Calu3 (cell line): ENCODE results near the gene CYP4F8. TPM values are rescaled to one million over a fixed set of nuclear protein-coding genes. Genes with fewer than 3 reads are reported as not detected.

Source experiments
- BruUV-seq: library from RNA; stranded (reverse); fragments of 400-500 nt; replicated peaks from 2 replicates; lab custom pipeline; 2021; lab: Mats Ljungman, UMichigan
- CTCF ChIA-PET: fragments of 300-600 bp; sonication (Branson Sonifier 250); formaldehyde crosslinking; loops from one replicate; lab custom pipeline; 2022; ENCODE audit warnings: antibody characterized with exemption; lab: Charles Lee
- DNase-seq: peaks from one replicate; pipeline ENCODE4 v3.0.0; 2022
- H3K27ac Mint-ChIP-seq: one replicate; pipeline ENCODE4 v1.8.0; 2022; ENCODE audit warnings: mixed read lengths; ENCODE audit not compliant: unreplicated experiment
- H3K27me3 Mint-ChIP-seq: one replicate; pipeline ENCODE4 v1.8.0; 2022; ENCODE audit warnings: mixed read lengths; ENCODE audit not compliant: unreplicated experiment
- H3K36me3 Mint-ChIP-seq: one replicate; pipeline ENCODE4 v1.8.0; 2022; ENCODE audit warnings: mild to moderate bottlenecking, moderate library complexity, mixed read lengths; ENCODE audit not compliant: insufficient read depth, unreplicated experiment
- H3K4me1 Mint-ChIP-seq: one replicate; pipeline ENCODE4 v1.8.0; 2022; ENCODE audit warnings: mild to moderate bottlenecking, low read depth, mixed read lengths; ENCODE audit not compliant: unreplicated experiment
- H3K4me3 Mint-ChIP-seq: one replicate; pipeline ENCODE4 v1.8.0; 2022; ENCODE audit warnings: mild to moderate bottlenecking, low read depth, moderate library complexity, mixed read lengths; ENCODE audit not compliant: unreplicated experiment
- H3K9me3 Mint-ChIP-seq: one replicate; pipeline ENCODE4 v1.8.0; 2022; ENCODE audit warnings: low read depth, mixed read lengths; ENCODE audit not compliant: unreplicated experiment
- intact Hi-C: fragments of 100-400 bp; cut with micrococcal nuclease; formaldehyde crosslinking; loops from one replicate; pipeline ENCODE4 v1.10.0; 2022; ENCODE audit not compliant: unreplicated experiment
- total RNA-seq: library from RNA; stranded (reverse); gene quantifications from 2 replicates; pipeline ENCODE4 v1.2.3, GENCODE V29; 2022
- TF ChIP-seq, protein P1 (sequence below): fragments of 200-600 bp; IDR thresholded peaks from one replicate; pipeline ENCODE4 v1.8.0; 2022; ENCODE audit warnings: antibody characterized with exemption; ENCODE audit not compliant: unreplicated experiment

Gene CYP4F8
- total RNA-seq, 1 experiment from 2014 or later: not detected

DNA sequence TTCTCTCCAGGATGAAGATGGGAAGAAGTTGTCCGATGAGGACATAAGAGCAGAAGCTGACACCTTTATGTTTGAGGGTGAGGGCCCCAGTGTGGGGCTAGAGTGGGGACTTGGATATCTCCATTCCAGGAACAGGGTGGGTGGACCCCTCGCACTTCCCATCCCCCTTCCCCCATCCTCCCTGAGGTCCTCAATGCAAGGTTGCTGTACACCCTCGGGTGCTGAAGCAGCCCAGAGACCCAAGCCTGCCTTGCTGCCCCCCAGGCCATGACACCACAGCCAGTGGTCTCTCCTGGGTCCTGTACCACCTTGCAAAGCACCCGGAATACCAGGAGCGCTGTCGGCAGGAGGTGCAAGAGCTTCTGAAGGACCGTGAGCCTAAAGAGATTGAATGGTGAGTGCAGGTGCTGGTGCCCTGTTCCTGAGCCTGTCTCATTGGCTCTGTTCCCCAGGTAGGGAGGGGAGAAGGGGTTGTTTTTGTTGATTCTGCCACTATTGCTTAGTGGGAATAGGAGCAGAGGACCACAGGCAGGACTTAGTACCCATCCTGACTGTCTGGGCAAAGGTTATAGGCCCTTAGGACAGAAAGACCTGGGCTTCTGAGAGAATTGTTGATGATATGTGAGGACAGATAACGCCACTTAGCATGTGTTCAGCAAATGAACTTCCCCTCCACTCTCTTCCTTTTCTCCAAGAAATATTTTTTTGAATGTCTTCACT is 37.7 kb downstream of the CYP4F8 start:
- BruUV-seq: no TSS peak
- H3K4me3 Mint-ChIP-seq: no peak overlapping the region
- H3K4me1 Mint-ChIP-seq: no peaks in the 10 kb centered on the region
- H3K9me3 Mint-ChIP-seq: no peaks in the 10 kb centered on the region
- CTCF ChIA-PET: no interaction called here
- no peak for DNase-seq
- H3K27me3 Mint-ChIP-seq: no peaks in the 10 kb centered on the region
- no peaks in the 10 kb centered on the region for H3K36me3 Mint-ChIP-seq
- intact Hi-C loops: no loop called here
- H3K27ac Mint-ChIP-seq: no peak overlapping the region
- TF ChIP-seq, protein P1, sequence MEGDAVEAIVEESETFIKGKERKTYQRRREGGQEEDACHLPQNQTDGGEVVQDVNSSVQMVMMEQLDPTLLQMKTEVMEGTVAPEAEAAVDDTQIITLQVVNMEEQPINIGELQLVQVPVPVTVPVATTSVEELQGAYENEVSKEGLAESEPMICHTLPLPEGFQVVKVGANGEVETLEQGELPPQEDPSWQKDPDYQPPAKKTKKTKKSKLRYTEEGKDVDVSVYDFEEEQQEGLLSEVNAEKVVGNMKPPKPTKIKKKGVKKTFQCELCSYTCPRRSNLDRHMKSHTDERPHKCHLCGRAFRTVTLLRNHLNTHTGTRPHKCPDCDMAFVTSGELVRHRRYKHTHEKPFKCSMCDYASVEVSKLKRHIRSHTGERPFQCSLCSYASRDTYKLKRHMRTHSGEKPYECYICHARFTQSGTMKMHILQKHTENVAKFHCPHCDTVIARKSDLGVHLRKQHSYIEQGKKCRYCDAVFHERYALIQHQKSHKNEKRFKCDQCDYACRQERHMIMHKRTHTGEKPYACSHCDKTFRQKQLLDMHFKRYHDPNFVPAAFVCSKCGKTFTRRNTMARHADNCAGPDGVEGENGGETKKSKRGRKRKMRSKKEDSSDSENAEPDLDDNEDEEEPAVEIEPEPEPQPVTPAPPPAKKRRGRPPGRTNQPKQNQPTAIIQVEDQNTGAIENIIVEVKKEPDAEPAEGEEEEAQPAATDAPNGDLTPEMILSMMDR: no peak

DNA sequence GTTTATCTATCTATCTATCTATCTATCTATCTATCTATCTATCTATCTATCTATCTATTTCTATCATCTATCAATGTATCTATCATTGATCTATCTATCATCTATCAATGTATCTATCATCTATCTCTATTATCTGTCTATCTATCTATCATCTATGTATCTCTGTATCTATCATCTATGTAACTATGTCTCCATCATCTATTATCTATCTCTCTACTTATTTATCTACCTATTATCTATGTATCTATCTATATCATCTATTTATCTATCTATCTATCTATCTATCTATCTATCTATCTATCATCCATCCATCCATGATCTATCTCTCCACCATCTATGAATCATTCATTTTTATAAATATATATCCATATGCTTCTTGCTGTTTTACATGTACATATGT is 41.4 kb downstream of the CYP4F8 start:
- Mint-ChIP-seq H3K27me3 (no peaks in the 10 kb centered on the region), H3K4me3 (no peak overlapping the region), H3K36me3 (no peaks in the 10 kb centered on the region), H3K27ac (no peak overlapping the region), H3K9me3 (no peaks in the 10 kb centered on the region), H3K4me1 (no peaks in the 10 kb centered on the region)
- no TSS peak for BruUV-seq
- CTCF ChIA-PET: no interaction called here
- intact Hi-C loops: no loop called here
- DNase-seq: no peak
- TF ChIP-seq, protein P1: no peak

DNA sequence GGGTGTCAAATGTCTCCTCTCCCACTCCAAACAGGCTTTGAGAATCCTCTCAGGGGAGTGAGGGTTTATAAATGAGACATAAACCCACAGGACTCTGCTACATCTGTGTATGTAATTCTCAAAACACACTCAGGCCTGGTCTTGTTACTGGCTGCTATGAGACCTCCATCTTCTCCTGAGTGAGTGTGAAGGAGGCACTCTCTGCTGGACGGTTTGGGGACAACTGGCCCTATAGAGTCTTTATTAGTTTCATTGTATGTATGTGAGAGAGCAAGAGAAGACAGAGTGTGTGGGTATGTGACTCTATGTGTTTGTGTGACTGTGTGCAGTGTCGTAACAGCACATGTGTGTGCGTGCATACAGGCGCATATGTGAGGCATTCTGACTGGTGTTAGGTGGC is 48.2 kb downstream of the CYP4F8 start:
- H3K36me3 Mint-ChIP-seq: no peaks in the 10 kb centered on the region
- CTCF ChIA-PET: no interaction called here
- TF ChIP-seq, protein P1: no peak
- no peaks in the 10 kb centered on the region for H3K27me3 Mint-ChIP-seq
- no peak for DNase-seq
- no peaks in the 10 kb centered on the region for H3K4me1 Mint-ChIP-seq
- no peaks in the 10 kb centered on the region for H3K9me3 Mint-ChIP-seq
- no TSS peak for BruUV-seq
- no peak overlapping the region for H3K4me3 Mint-ChIP-seq
- intact Hi-C loops: no loop called here
- H3K27ac Mint-ChIP-seq: no peak overlapping the region

DNA sequence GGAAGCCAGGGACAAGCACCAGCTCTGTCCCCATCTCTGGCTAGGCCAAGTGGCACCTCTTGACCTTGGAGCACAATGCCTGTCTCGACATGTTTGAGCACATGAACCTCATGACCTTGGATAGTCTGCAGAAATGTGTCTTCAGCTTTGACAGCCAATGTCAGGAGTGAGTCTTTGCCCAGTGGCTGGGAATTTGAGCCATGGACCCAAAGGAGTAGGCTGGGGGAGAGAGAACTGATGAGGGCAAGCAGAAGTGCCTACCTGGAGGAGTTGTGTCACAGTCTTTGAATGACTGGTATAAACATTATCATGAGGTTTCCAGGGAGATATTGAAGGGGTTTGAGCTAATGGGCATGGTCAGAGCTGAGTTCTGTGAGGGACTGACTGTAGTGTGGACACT is 51.2 kb downstream of the CYP4F8 start:
- Mint-ChIP-seq H3K9me3 (no peaks in the 10 kb centered on the region), H3K4me1 (no peaks in the 10 kb centered on the region), H3K36me3 (no peaks in the 10 kb centered on the region), H3K27ac (no peak overlapping the region), H3K27me3 (no peaks in the 10 kb centered on the region), H3K4me3 (no peak overlapping the region)
- DNase-seq: no peak
- intact Hi-C loops: no loop called here
- BruUV-seq: no TSS peak
- CTCF ChIA-PET: interaction anchor here (1.5 kb wide), 1 partner anchor 9 kb away, joined by 3 read pairs; no protein-coding TSS in a partner anchor
- TF ChIP-seq, protein P1: no peak
